Right lobe of liver (tissue), 6 donors: Measurements from ENCODE around the gene ZNF530. TPM values are rescaled to one million over a fixed set of nuclear protein-coding genes. Genes with fewer than 3 reads are reported as not detected.

ENCODE experiments used
- ATAC-seq, 4 donors: fragments of 200-7000 bp; cut with Tn5 transposase; one replicate each; pipeline ENCODE4 v1.9.1; 2020; ENCODE audit warnings: mild to moderate bottlenecking in 4 of 4, moderate library complexity in 4 of 4
- DNase-seq, 3 donors: peaks; one replicate each; pipeline ENCODE4 v3.0.0-alpha.2; 2020
- H3K27ac ChIP-seq, 3 donors: fragments of 200-600 bp; one replicate each; pipeline ENCODE4 v1.8.0; 2022
- H3K27me3 ChIP-seq, 2 donors: fragments of 200-600 bp; one replicate each; pipeline ENCODE4 v1.8.0; 2022
- H3K36me3 ChIP-seq, 4 donors: fragments of 200-600 bp; sonication (generic) in 1 of 4; one replicate each; pipeline versions ENCODE4 v1.5.1 to v1.8.0; 2017 to 2022; ENCODE audit warnings: control low read depth in 1 of 4
- H3K4me1 ChIP-seq, 4 donors: fragments of 200-600 bp; sonication (generic) in 1 of 4; one replicate each; pipeline versions ENCODE4 v1.5.1 to v1.8.0; 2017 to 2022; ENCODE audit warnings: control low read depth in 1 of 4
- H3K4me3 ChIP-seq, 3 donors: fragments of 200-600 bp; one replicate each; pipeline ENCODE4 v1.8.0; 2022
- H3K9me3 ChIP-seq, 4 donors: fragments of 200-600 bp; sonication (generic) in 1 of 4; one replicate each; pipeline versions ENCODE4 v1.5.1 to v1.8.0; 2017 to 2022; ENCODE audit warnings: control low read depth in 1 of 4
- CTCF ChIP-seq, 4 donors: fragments of 200-600 bp in 3 of 4; fragments of 450-650 bp in 1 of 4; IDR thresholded peaks; one replicate each; pipeline versions ENCODE4 v1.5.1 to v1.8.0; 2016 to 2022; ENCODE audit warnings: antibody characterized with exemption in 4 of 4, mild to moderate bottlenecking in 2 of 4
- POLR2A ChIP-seq: fragments of 450-650 bp; IDR thresholded peaks from one replicate; pipeline ENCODE4 v1.6.1; 2017; ENCODE audit warnings: antibody characterized with exemption, mild to moderate bottlenecking
- WGBS: methylation state at CpG from one replicate; pipeline ENCODE4 v1.1.6; 2018; ENCODE audit warnings: low coverage, low lambda C conversion rate; ENCODE audit not compliant: insufficient coverage; ENCODE audit errors: missing lambda C conversion rate; 5-methylcytosine and 5-hydroxymethylcytosine counted together
- intact Hi-C, 2 donors: fragments of 100-400 bp; cut with DNase I; formaldehyde crosslinking; loops; one replicate each; pipeline versions ENCODE4 v1.11.2 to v1.14.1; 2022
- total RNA-seq, 6 experiments: library from RNA; depleted of rRNA in 2 of 6; stranded (reverse); fragments of >200 nt in 2 of 6; fragmentation: NEBNext Ultra II Directional in 3 of 6; extraction: Animal tissue kit (Norgen Biotek cat#: 25700) in 3 of 6; gene quantifications; one replicate each; pipeline versions ENCODE4 v1.1.0 to v1.2.4, GENCODE V29; 2016 to 2023
- donor health status: DM: no; HTN: yes; CAD: no.
- donor health status: DM: no; HTN: no; CAD: no.
- donor health status: DM: no; HTN: no; CAD: no.
- donor health status: DM: no; HTN: yes; CAD: no.
- donor health status: DM: no; HTN: yes; CAD: no.

ZNF530 gene
- total RNA-seq, 6 experiments from 2014 or later, result 0.25 to 1.2 (median 0.49) TPM

DNA sequence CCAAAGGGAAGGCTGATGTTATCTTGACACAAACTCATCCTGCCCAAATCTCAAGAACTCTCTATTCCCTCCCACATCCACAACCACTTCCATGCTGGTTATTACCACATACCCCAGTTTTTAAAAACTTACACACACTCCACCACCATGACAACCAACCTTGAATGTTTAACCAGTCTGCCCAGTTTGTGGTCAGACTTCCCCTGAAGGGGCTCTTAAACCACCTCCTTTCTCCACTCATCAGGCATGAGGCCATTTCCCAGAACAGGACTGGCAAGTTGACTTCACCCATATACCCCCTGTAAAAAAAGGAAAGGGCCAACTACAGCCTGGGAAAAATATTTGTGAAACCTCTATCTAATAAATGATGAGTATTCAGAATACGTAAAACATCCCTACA, 56.7 kb downstream of the ZNF530 start:
- H3K27me3 ChIP-seq, result no peaks in the 10 kb centered on the region
- TF ChIP-seq POLR2A, result no peak
- TF ChIP-seq CTCF (IDR thresholded peaks at IDR 0.05), result no peak
- DNase-seq, result no peak
- no peaks in the 10 kb centered on the region for H3K9me3 ChIP-seq
- no peak for ATAC-seq
- intact Hi-C loops, result no loop called here
- H3K4me1 ChIP-seq, result no peaks in the 10 kb centered on the region
- 50% methylated on average over 1 of the region's 1 CpG for WGBS
- no peak overlapping the region for H3K4me3 ChIP-seq
- H3K36me3 ChIP-seq, result no peaks in the 10 kb centered on the region
- H3K27ac ChIP-seq, result no peak overlapping the region

Other genes starting within 250 kb of the ZNF530 start
- gene ZNF304, start 248.6 kb upstream of the ZNF530 start, total RNA-seq, result 1 to 10 TPM; 1.5 to 2.8 (median 2.1) TPM
- gene TRAPPC2B, start 236.3 kb upstream of the ZNF530 start, total RNA-seq, result 10 to 100 TPM in 1 of 6 experiments, 1 to 10 TPM in 5; 1.1 to 10.8 (median 3.1) TPM
- 1 to 10 TPM in 2 of 6 experiments, under 1 TPM in 4; 0.31 to 1.6 (median 0.93) TPM for gene ZNF547, start 236.3 kb upstream of the ZNF530 start, total RNA-seq
- 1 to 10 TPM; 2.3 to 7.0 (median 4.8) TPM for gene ZNF548, start 210.0 kb upstream of the ZNF530 start, total RNA-seq
- gene ZNF17, start 188.7 kb upstream of the ZNF530 start, total RNA-seq, result 1 to 10 TPM; 1.8 to 4.6 (median 3.4) TPM
- gene ZNF749, start 164.6 kb upstream of the ZNF530 start, total RNA-seq, result 1 to 10 TPM; 2.2 to 6.0 (median 3.8) TPM
- gene VN1R1, start 142.7 kb upstream of the ZNF530 start, total RNA-seq, result under 1 TPM; 0.11 to 0.48 (median 0.19) TPM
- gene ZNF772, start 122.3 kb upstream of the ZNF530 start, total RNA-seq, result 1 to 10 TPM; 1.7 to 4.8 (median 2.6) TPM
- gene ZNF419, start 112.1 kb upstream of the ZNF530 start, total RNA-seq, result 1 to 10 TPM; 2.4 to 4.7 (median 3.4) TPM
- gene ZNF773, start 99.9 kb upstream of the ZNF530 start, total RNA-seq, result 1 to 10 TPM; 1.3 to 4.1 (median 2.2) TPM
- 1 to 10 TPM in 2 of 6 experiments, under 1 TPM in 4; 0.61 to 1.8 (median 0.90) TPM for gene ZNF549, start 72.5 kb upstream of the ZNF530 start, total RNA-seq
- 1 to 10 TPM in 5 of 6 experiments, under 1 TPM in 1; 0.92 to 6.9 (median 2.5) TPM for gene ZNF550, start 40.0 kb upstream of the ZNF530 start, total RNA-seq
- 1 to 10 TPM in 4 of 6 experiments, under 1 TPM in 2; 0.43 to 1.8 (median 1.2) TPM for gene ZNF416, start 21.0 kb upstream of the ZNF530 start, total RNA-seq
- 1 to 10 TPM in 1 of 6 experiments, under 1 TPM in 5; 0.31 to 4.2 (median 0.39) TPM for gene ZIK1, start 15.7 kb upstream of the ZNF530 start, total RNA-seq
- gene ZNF134, start 14.4 kb downstream of the ZNF530 start, total RNA-seq, result 1 to 10 TPM; 3.6 to 8.9 (median 5.0) TPM
- gene ZNF211, start 33.3 kb downstream of the ZNF530 start, total RNA-seq, result 1 to 10 TPM; 1.7 to 5.4 (median 3.9) TPM
- not detected for gene ZSCAN4, start 69.0 kb downstream of the ZNF530 start, total RNA-seq
- gene ZNF551, start 82.1 kb downstream of the ZNF530 start, total RNA-seq, result 1 to 10 TPM in 4 of 6 experiments, under 1 TPM in 2; 0.77 to 2.2 (median 1.4) TPM
- gene ZNF154, start 109.3 kb downstream of the ZNF530 start, total RNA-seq, result 1 to 10 TPM in 1 of 6 experiments, under 1 TPM in 5; 0.31 to 1.2 (median 0.60) TPM
- 1 to 10 TPM; 1.1 to 2.5 (median 1.9) TPM for gene ZNF671, start 127.7 kb downstream of the ZNF530 start, total RNA-seq
- gene ZNF776, start 146.9 kb downstream of the ZNF530 start, total RNA-seq, result 10 to 100 TPM in 1 of 6 experiments, 1 to 10 TPM in 5; 3.7 to 11.6 (median 5.7) TPM
- gene ZNF586, start 169.8 kb downstream of the ZNF530 start, total RNA-seq, result 1 to 10 TPM; 4.0 to 8.4 (median 5.9) TPM
- gene ZNF552, start 215.0 kb downstream of the ZNF530 start, total RNA-seq, result 1 to 10 TPM; 2.6 to 9.0 (median 4.9) TPM
- 10 to 100 TPM in 3 of 6 experiments, 1 to 10 TPM in 3; 7.2 to 13.1 (median 10.4) TPM for gene ZNF587B, start 230.4 kb downstream of the ZNF530 start, total RNA-seq
- 10 to 100 TPM in 5 of 6 experiments, 1 to 10 TPM in 1; 5.2 to 20.2 (median 12.6) TPM for gene ZNF587, start 250.0 kb downstream of the ZNF530 start, total RNA-seq